GM20000 (cell line): Measurements from ENCODE around the gene KLHL17.

Experiments
- DNase-seq: peaks from one replicate; pipeline ENCODE4 v3.0.0; 2012; ENCODE audit warnings: low spot score
- TF ChIP-seq, protein P1 (sequence below): IDR thresholded peaks from 2 replicates; pipeline ENCODE4 v1.5.1; 2012; ENCODE audit warnings: mild to moderate bottlenecking, control low read depth; ENCODE audit errors: extremely low read depth, missing control alignments

KLHL17 gene

DNA sequence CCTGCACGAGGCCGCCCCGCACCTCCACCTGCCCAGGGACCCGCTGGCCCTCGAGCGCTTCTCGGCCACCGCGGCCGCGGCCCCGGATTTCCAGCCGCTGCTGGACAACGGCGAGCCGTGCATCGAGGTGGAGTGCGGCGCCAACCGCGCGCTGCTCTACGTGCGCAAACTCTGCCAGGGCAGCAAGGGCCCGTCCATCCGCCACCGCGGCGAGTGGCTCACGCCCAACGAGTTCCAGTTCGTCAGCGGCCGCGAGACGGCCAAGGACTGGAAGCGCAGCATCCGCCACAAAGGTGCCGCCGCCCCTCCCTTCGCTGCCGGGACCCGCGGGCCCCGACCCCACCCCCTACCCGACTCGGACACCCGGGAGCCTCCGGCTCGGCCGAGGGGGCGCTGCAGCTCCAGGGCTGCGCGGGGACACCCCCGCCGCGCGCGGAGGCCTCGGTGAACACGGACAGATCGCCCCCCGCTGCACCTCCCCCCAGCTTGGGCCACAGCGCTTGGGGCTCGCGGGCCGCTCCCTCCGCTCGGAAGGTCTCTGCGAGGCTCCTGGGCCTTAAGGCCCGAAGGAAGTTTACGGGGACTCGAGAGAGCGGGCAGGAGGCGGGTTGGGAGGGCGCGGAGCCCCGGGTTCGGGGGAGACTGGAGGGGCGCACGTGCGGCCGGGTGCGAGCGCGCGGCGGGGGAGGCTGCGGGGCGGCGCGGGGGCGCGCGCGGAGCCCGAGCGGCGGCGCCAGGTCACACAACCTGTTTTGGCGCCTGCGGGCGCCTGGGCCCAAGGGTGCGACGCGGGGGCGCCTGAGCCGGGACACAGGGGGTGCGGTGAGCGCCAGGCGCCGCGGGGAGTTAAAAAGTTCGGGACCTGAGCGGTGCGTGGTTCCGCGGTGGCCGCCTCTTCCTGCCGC, 35.5 kb upstream of the KLHL17 start:
- TF ChIP-seq, protein P1, sequence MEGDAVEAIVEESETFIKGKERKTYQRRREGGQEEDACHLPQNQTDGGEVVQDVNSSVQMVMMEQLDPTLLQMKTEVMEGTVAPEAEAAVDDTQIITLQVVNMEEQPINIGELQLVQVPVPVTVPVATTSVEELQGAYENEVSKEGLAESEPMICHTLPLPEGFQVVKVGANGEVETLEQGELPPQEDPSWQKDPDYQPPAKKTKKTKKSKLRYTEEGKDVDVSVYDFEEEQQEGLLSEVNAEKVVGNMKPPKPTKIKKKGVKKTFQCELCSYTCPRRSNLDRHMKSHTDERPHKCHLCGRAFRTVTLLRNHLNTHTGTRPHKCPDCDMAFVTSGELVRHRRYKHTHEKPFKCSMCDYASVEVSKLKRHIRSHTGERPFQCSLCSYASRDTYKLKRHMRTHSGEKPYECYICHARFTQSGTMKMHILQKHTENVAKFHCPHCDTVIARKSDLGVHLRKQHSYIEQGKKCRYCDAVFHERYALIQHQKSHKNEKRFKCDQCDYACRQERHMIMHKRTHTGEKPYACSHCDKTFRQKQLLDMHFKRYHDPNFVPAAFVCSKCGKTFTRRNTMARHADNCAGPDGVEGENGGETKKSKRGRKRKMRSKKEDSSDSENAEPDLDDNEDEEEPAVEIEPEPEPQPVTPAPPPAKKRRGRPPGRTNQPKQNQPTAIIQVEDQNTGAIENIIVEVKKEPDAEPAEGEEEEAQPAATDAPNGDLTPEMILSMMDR = no peak
- DNase-seq = no peak

DNA sequence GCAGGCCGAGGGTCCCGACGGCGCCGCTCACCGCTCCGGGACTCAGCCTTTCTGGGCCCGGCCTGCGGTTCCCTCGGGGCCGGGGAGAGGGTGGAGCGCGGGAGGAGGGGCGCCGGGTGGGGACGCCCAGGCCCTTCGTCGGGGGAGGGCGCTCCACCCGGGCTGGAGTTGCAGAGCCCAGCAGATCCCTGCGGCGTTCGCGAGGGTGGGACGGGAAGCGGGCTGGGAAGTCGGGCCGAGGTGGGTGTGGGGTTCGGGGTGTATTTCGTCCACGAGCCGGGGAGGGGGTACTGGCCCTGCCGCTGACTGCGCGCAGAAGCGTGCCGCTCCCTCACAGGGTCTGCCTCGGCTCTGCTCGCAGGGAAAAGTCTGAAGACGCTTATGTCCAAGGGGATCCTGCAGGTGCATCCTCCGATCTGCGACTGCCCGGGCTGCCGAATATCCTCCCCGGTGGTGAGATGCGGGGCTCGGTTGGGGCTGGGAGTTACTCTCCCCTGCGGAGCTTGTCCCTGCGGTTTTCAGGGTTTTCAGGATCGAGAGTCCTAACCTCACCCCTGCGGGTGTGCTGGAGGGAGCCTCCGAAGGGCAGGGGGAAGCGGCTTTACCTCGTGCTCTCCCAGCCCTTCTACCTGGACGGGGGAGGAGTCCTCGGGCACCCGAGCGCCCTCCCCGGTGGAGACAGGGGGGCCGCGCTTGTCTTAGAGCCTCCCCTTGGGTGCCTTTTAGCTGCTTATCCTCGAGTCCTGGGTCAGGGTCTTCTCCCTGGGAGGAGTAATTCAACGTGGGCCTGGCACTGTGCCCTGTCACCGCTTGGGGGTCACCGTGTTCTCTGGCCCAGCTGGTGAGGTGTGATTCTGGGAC, 34.6 kb upstream of the KLHL17 start:
- DNase-seq = no peak
- TF ChIP-seq, protein P1 = no peak

- TF ChIP-seq, protein P1 = no peak
- no peak for DNase-seq
Observed at GRCh38 chr1:927234-927633, 33.1 kb upstream of the KLHL17 start.

GRCh38 chr1:927748-928147, 32.6 kb upstream of the KLHL17 start:
- TF ChIP-seq, protein P1 = no peak
- no peak for DNase-seq

GRCh38 chr1:928825-929661, 31.3 kb upstream of the KLHL17 start:
- TF ChIP-seq, protein P1 = no peak
- DNase-seq = no peak

GRCh38 chr1:929712-930632, 30.4 kb upstream of the KLHL17 start:
- DNase-seq = no peak
- TF ChIP-seq, protein P1 = no peak
